Fibroblast of skin of abdomen (primary cell): Measurements from ENCODE around the gene TANC1.

ENCODE experiments used
- DNase-seq: peaks from one replicate; pipeline ENCODE4 v3.0.0-alpha.2; 2013

The TANC1 gene

GRCh38 chr2:159275111-159275510, 306.7 kb downstream of the TANC1 start:
- DNase-seq: no peak

- no peak for DNase-seq
These were observed 311.3 kb downstream of the TANC1 start for GRCh38 chr2:159279700-159280099.

- no peak for DNase-seq
These were observed 312.6 kb downstream of the TANC1 start for GRCh38 chr2:159281002-159281401.
